AG04450 (cell line): ENCODE data around the gene SPRYD4. TPM values are rescaled to one million over a fixed set of nuclear protein-coding genes. Genes with fewer than 3 reads are reported as not detected.

Experiments
- CTCF ChIA-PET: fragments of 300-600, 350-600 bp; formaldehyde crosslinking; extraction: SDS; loops from one replicate; lab custom pipeline; 2022; ENCODE audit warnings: antibody characterized with exemption, inconsistent platforms; lab: Charles Lee
- POLR2A ChIA-PET: fragments of 350-600 bp; formaldehyde crosslinking; extraction: SDS; loops from one replicate; lab custom pipeline; 2021; ENCODE audit warnings: antibody characterized with exemption, inconsistent platforms; lab: Yijun Ruan, JAX
- DNase-seq: peaks from one replicate; pipeline ENCODE4 v3.0.0-alpha.2; 2011; ENCODE audit warnings: low read depth, low spot score
- H3K27ac ChIP-seq: one replicate; pipeline ENCODE4 v1.5.1; 2012; ENCODE audit warnings: low read depth, low read length, control low read depth
- H3K27me3 ChIP-seq: one replicate; pipeline ENCODE4 v1.6.0; 2012; ENCODE audit warnings: low read length; ENCODE audit not compliant: control insufficient read depth, insufficient read depth
- H3K4me3 ChIP-seq: 2 replicates; pipeline ENCODE4 v1.5.1; 2011; ENCODE audit warnings: mild to moderate bottlenecking, low read depth, low read length, control low read depth
- H3K9me3 ChIP-seq: 2 replicates; pipeline ENCODE4 v1.5.1; 2012; ENCODE audit warnings: low read length; ENCODE audit not compliant: control insufficient read depth, insufficient read depth
- polyA plus RNA-seq: library from polyadenylated mRNA; depleted of rRNA; stranded (reverse); fragments of >200 nt; gene quantifications from 2 replicates; pipeline ENCODE4 v1.2.3, GENCODE V29; 2011
- TF ChIP-seq, protein P1 (sequence below): IDR thresholded peaks from 2 replicates; pipeline ENCODE4 v1.5.1; 2011; ENCODE audit warnings: low read depth, low read length, control low read depth, inconsistent platforms

The SPRYD4 gene
- polyA plus RNA-seq, 1 experiment, result 2.0 TPM

- DNase-seq, result no peak
- no peak overlapping the region for H3K4me3 ChIP-seq
- no peaks in the 10 kb centered on the region for H3K27me3 ChIP-seq
- H3K9me3 ChIP-seq, result no peaks in the 10 kb centered on the region
- CTCF ChIA-PET, result interaction anchor here (1.0 to 6.4 kb wide), 3 partner anchors 56 to 76 kb away, joined by 3 to 110 read pairs (median 3); no protein-coding TSS in a partner anchor
- no peak overlapping the region for H3K27ac ChIP-seq
- TF ChIP-seq, protein P1, sequence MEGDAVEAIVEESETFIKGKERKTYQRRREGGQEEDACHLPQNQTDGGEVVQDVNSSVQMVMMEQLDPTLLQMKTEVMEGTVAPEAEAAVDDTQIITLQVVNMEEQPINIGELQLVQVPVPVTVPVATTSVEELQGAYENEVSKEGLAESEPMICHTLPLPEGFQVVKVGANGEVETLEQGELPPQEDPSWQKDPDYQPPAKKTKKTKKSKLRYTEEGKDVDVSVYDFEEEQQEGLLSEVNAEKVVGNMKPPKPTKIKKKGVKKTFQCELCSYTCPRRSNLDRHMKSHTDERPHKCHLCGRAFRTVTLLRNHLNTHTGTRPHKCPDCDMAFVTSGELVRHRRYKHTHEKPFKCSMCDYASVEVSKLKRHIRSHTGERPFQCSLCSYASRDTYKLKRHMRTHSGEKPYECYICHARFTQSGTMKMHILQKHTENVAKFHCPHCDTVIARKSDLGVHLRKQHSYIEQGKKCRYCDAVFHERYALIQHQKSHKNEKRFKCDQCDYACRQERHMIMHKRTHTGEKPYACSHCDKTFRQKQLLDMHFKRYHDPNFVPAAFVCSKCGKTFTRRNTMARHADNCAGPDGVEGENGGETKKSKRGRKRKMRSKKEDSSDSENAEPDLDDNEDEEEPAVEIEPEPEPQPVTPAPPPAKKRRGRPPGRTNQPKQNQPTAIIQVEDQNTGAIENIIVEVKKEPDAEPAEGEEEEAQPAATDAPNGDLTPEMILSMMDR, result no peak
- POLR2A ChIA-PET, result no interaction called here
Observed at GRCh38 chr12:56517854-56518253, 49.5 kb downstream of the SPRYD4 start.

DNA sequence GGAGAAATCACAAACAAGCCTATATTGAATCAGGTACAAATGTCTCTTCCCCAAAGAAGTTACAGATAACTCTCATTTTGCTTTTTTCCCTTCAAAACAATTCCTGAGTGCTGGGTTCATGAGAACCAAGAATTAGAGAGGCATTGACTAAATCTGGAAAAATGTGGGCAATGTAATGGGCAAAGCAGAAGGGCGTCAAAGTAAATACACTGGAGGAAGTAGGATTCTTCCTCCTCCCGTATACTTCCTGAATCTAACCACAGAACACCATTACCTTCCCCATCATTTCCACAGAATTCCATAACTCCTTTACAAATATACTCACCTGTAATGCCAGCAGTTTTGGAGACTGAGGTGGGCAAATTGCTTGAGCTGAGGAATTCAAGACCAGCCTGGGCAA lies 50.2 kb downstream of the SPRYD4 start:
- CTCF ChIA-PET, result interaction anchor here (0.6 to 6.4 kb wide), 4 partner anchors 49 to 118 kb away, joined by 3 to 110 read pairs (median 3); no protein-coding TSS in a partner anchor
- TF ChIP-seq, protein P1, result no peak
- no peaks in the 10 kb centered on the region for H3K9me3 ChIP-seq
- H3K4me3 ChIP-seq, result no peak overlapping the region
- DNase-seq, result no peak
- no peaks in the 10 kb centered on the region for H3K27me3 ChIP-seq
- no peak overlapping the region for H3K27ac ChIP-seq
- POLR2A ChIA-PET, result no interaction called here

GRCh38 chr12:56520048-56520447 lies 51.7 kb downstream of the SPRYD4 start:
- Histone ChIP-seq H3K27ac (no peak overlapping the region), H3K27me3 (no peaks in the 10 kb centered on the region), H3K4me3 (no peak overlapping the region), H3K9me3 (no peaks in the 10 kb centered on the region)
- POLR2A ChIA-PET, result interaction anchor here (1.6 kb wide), 1 partner anchor 11 kb away, joined by 5 read pairs; no protein-coding TSS in a partner anchor
- DNase-seq, result no peak
- TF ChIP-seq, protein P1, result no peak
- CTCF ChIA-PET, result interaction anchor here (1.1 to 3.5 kb wide), 3 partner anchors 53 to 116 kb away, joined by 8 to 25 read pairs (median 12); no protein-coding TSS in a partner anchor

GRCh38 chr12:56520506-56520905 lies 52.1 kb downstream of the SPRYD4 start:
- Histone ChIP-seq H3K27me3 (no peaks in the 10 kb centered on the region), H3K27ac (no peak overlapping the region), H3K4me3 (no peak overlapping the region), H3K9me3 (no peaks in the 10 kb centered on the region)
- ChIA-PET CTCF (interaction anchor here (1.1 to 3.5 kb wide), 4 partner anchors 53 to 116 kb away, joined by 4 to 25 read pairs (median 10); no protein-coding TSS in a partner anchor), POLR2A (interaction anchor here (1.6 kb wide), 1 partner anchor 11 kb away, joined by 5 read pairs; no protein-coding TSS in a partner anchor)
- TF ChIP-seq, protein P1, result no peak
- DNase-seq, result no peak

- H3K4me3 ChIP-seq, result peak overlapping the region; percentile 82; the same call in 1 of the 2 replicates
- CTCF ChIA-PET, result interaction anchor here (0.7 to 3.5 kb wide), 7 partner anchors 8 to 115 kb away, joined by 3 to 25 read pairs (median 8); no protein-coding TSS in a partner anchor
- no peak for DNase-seq
Observed at GRCh38 chr12:56521209-56521589, 52.8 kb downstream of the SPRYD4 start.

More at GRCh38 chr12:56521209-56521589, 52.8 kb downstream of the SPRYD4 start:
- Histone ChIP-seq H3K27me3 (no peaks in the 10 kb centered on the region), H3K27ac (peak overlapping the region; percentile 22), H3K9me3 (no peaks in the 10 kb centered on the region)
- POLR2A ChIA-PET, result interaction anchor here (0.6 to 2.0 kb wide), 7 partner anchors 10 to 116 kb away, joined by 3 to 11 read pairs (median 6); partner anchors contain the start of gene TIMELESS
- TF ChIP-seq, protein P1, result no peak
